Lower leg skin (tissue), 4 donors: ENCODE data around the gene ELP4. TPM values are rescaled to one million over a fixed set of nuclear protein-coding genes. Genes with fewer than 3 reads are reported as not detected.

Source experiments
- DNase-seq, 2 donors: peaks; one replicate each; pipeline ENCODE4 v3.0.0-alpha.2; 2019; ENCODE audit warnings: low spot score in 2 of 2
- H3K4me3 ChIP-seq: fragments of 200-600 bp; sonication (generic); 2 replicates; pipeline ENCODE4 v1.5.1; 2017; ENCODE audit warnings: mild to moderate bottlenecking, low read depth; ENCODE audit not compliant: poor library complexity, severe bottlenecking
- POLR2A ChIP-seq, 2 donors: fragments of 450-650 bp; IDR thresholded peaks; one replicate each; pipeline ENCODE4 v1.6.1; 2016 to 2017; ENCODE audit warnings: antibody characterized with exemption in 2 of 2, mild to moderate bottlenecking in 1 of 2, moderate library complexity in 1 of 2
- WGBS, 2 donors: methylation state at CpG; one replicate each; pipeline ENCODE4 v1.1.5; 2018; 5-methylcytosine and 5-hydroxymethylcytosine counted together
- intact Hi-C: fragments of 100-400 bp; cut with DNase I; formaldehyde crosslinking; loops from one replicate; pipeline ENCODE4 v1.15.0; 2023; ENCODE audit warnings: low total_unique reads
- total RNA-seq, 4 donors: library from RNA; depleted of rRNA; stranded (reverse); fragments of >200 nt; gene quantifications; one replicate each; pipeline ENCODE4 v1.1.0, GENCODE V29; 2016
- TF ChIP-seq, protein P1 (sequence below), 3 donors: fragments of 450-650 bp; IDR thresholded peaks; one replicate each; pipeline ENCODE4 v1.5.1; 2016; ENCODE audit warnings: antibody characterized with exemption in 3 of 3, mild to moderate bottlenecking in 3 of 3, moderate library complexity in 2 of 3

ELP4 gene
- total RNA-seq, 4 donors from 2014 or later: 20.6 to 23.3 (median 22.2) TPM

DNA sequence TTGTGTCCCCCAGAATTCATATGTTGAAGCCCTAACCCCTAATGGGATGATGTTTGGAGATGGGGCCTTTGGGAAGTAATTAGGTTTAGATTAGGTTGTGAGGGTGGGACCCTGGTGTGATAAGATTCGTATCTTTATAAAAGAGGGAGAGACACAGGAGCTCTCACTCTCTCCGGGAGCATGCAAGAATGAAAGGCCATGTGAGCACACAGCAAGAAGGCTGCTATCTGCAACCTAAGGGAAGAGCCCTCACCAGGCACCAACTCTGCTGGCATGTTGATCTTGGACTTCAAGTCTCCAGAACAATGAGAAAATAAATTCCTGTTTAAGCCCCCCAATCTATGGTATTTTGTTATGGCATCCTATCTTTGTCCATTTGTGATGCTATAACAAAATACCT lies 97.3 kb downstream of the ELP4 start:
- TF ChIP-seq, protein P1, sequence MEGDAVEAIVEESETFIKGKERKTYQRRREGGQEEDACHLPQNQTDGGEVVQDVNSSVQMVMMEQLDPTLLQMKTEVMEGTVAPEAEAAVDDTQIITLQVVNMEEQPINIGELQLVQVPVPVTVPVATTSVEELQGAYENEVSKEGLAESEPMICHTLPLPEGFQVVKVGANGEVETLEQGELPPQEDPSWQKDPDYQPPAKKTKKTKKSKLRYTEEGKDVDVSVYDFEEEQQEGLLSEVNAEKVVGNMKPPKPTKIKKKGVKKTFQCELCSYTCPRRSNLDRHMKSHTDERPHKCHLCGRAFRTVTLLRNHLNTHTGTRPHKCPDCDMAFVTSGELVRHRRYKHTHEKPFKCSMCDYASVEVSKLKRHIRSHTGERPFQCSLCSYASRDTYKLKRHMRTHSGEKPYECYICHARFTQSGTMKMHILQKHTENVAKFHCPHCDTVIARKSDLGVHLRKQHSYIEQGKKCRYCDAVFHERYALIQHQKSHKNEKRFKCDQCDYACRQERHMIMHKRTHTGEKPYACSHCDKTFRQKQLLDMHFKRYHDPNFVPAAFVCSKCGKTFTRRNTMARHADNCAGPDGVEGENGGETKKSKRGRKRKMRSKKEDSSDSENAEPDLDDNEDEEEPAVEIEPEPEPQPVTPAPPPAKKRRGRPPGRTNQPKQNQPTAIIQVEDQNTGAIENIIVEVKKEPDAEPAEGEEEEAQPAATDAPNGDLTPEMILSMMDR (IDR thresholded peaks at IDR 0.05): no peak
- no peak for TF ChIP-seq POLR2A (IDR thresholded peaks at IDR 0.05)
- intact Hi-C loops: no loop called here
- WGBS, 2 donors: 90 to 96% methylated on average over 2 of the region's 2 CpGs
- no peak for DNase-seq
- no peak overlapping the region for H3K4me3 ChIP-seq

DNA sequence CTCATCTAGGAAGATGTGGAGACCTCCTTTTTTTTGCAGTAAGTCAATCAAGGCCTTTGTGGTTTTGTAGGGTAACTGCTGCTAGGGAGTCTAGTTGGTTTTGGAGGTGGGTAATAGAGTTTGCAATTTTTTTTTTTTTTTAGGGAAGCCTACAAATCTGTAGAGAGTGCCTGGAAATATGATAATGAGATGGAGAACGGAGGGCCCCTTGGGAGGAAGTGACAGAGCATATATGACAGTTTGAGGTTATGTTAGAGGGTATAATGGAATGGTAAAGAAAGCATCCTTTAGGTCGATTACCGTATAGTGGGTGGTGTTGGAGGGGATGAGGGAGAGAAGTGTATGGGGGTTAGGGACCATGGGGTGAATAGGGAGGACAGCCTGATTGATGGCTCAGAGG lies 98.3 kb downstream of the ELP4 start:
- TF ChIP-seq POLR2A (IDR thresholded peaks at IDR 0.05): no peak
- TF ChIP-seq, protein P1 (IDR thresholded peaks at IDR 0.05): no peak
- DNase-seq: no peak
- intact Hi-C loops: no loop called here
- 93 to 94% methylated on average over 3 of the region's 3 CpGs for WGBS, 2 donors
- H3K4me3 ChIP-seq: no peak overlapping the region

DNA sequence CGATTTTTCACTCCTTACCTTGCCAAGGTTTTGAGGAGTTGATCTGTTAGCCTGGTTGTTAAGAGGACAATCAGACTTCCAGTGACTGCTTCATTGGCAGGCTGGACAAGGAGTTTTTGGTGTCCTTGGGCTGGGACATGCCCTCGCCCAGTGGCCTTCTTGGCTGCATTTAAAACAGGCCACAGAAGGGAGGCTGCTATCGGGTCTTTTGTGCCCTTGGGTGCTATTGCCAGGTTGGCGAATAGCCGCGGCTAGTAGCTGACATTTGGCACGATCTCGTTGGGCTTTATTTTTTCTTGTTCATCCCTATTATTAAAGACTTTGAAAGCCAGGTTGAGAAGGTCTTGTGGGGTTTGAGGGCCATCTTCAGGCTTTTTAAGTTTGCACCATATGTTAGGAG lies 99.4 kb downstream of the ELP4 start:
- no peak for TF ChIP-seq POLR2A (IDR thresholded peaks at IDR 0.05)
- TF ChIP-seq, protein P1 (IDR thresholded peaks at IDR 0.05): no peak
- no peak overlapping the region for H3K4me3 ChIP-seq
- intact Hi-C loops: no loop called here
- no peak for DNase-seq
- WGBS, 2 donors: 95 to 99% methylated on average over 8 of the region's 8 CpGs

DNA sequence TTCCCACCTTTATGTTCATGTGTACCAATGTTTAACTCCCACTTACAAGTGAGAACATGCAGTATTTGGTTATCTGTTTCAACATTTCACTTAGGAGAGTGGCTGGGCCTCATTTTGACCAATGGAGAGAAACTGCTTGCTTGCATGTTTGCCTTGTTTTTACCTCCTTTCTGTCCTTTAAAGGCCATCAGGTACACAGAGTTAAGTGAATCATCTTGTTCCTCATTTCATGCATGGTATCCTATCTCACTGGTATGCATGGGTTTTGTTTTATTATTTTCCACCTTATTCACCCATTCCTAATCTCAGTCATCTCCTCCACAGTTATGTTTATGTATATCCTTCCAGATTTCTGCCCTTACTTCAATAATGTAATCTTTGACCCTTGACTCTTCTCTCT lies 101.0 kb downstream of the ELP4 start:
- TF ChIP-seq, protein P1 (IDR thresholded peaks at IDR 0.05): no peak
- no peak for TF ChIP-seq POLR2A (IDR thresholded peaks at IDR 0.05)
- H3K4me3 ChIP-seq: no peak overlapping the region
- intact Hi-C loops: no loop called here
- DNase-seq: no peak

DNA sequence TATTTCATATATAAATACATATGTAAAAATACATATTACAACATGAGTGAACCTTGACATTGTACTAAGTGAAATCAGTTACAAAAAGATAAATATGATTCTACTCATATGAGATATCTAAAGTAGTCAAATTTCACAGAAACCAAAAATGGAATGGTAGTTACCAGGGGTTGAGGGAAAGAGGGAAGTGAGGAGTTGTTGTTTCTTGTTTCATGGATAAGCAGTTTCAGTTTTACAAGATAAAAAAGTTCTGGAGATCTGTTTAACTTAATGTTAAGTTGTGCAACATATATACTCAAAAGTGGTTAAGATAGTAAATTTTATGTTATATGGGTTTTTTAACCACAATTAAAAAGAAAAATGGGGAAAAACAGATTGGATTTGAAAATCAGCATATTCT lies 107.7 kb downstream of the ELP4 start:
- no peak overlapping the region for H3K4me3 ChIP-seq
- TF ChIP-seq, protein P1 (IDR thresholded peaks at IDR 0.05): no peak
- TF ChIP-seq POLR2A (IDR thresholded peaks at IDR 0.05): no peak
- intact Hi-C loops: no loop called here
- no peak for DNase-seq

DNA sequence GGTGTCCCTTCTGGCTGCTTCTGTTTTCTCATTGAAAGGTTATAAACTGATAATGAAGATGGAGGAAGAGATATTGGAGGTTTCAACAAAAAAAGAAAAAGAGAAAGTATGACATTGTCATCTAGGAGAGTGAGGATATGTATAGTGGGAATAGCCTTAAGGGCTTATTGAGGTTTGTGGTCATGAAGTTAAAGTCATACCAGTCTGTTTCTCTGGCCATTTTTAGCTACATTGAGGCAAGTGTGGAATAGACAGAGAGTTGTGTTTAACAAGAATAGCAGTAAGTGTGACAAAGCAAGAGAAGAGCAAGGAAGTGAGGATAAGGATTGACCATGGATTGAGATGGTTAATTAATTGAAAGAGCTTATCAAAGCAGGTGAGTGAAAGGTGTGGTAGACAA lies 110.4 kb downstream of the ELP4 start:
- H3K4me3 ChIP-seq: no peak overlapping the region
- intact Hi-C loops: no loop called here
- no peak for DNase-seq
- TF ChIP-seq POLR2A (IDR thresholded peaks at IDR 0.05): no peak
- TF ChIP-seq, protein P1 (IDR thresholded peaks at IDR 0.05): no peak
